ENCODE results near the gene ITCH.
"Not testable (repeated sequence)": the region's sequence is repeated elsewhere in the genome, so short reads cannot be mapped to it uniquely, and the experiment has no call there.

GRCh38 chr20:34328207-34328606 lies 34.9 kb upstream of the ITCH start:
- not testable (repeated sequence) for TF ChIP-seq CTCF (conservative IDR thresholded peaks at IDR 0.05 in 1 of 2, IDR thresholded peaks at IDR 0.05 in 1 of 2; ENCODE audit: extremely low read depth in 1 of 2, insufficient read depth in 1 of 2, low read depth in 1 of 2, low read length in 2 of 2); EZH2 (IDR thresholded peaks at IDR 0.05; ENCODE audit: borderline replicate concordance, low read length)
